ENCODE results near the gene LHFPL4. TPM values are rescaled to one million over a fixed set of nuclear protein-coding genes. Genes with fewer than 3 reads are reported as not detected.

LHFPL4 gene
- total RNA-seq, 2 experiments from 2014 or later, result not detected

DNA sequence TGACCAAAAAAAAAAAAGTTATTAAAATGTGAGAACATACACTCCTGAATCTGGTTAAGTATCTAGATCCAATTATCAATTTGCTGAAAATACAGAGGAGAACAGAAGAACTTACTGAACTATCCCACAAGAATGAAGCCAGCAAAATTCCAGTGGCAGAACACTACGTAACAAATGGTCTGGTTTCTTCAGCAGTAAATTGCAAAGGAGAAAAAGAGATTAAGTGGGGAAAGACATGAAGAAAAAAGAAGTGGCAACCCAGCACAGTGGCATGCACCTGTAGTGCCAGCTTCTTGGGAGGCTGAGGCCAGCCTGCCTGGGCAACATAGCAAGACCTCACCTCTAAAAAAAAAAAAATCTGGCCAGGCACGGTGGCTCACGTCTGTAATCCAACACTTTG, 62.1 kb downstream of the LHFPL4 start:
- ChIA-PET CTCF (no interaction called here), POLR2A (no interaction called here)

DNA sequence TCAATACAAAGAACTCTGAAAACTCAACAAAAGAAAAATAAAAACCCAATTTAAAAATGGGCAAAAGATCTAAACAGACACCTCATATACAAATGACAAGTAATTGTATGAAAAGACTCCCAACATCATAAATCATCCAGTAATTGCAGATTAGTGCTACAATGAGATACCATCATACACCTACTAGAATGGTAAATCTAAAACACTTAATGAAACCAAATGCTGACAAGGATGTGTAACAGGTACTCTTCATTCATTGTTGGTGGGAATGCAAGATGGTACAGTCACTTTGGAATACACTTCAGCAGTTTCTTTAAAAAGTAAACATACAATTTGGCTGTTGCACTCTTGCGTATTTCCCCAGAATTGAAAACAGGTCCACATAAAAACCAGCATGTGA, 68.4 kb downstream of the LHFPL4 start:
- CTCF ChIA-PET, result no interaction called here

DNA sequence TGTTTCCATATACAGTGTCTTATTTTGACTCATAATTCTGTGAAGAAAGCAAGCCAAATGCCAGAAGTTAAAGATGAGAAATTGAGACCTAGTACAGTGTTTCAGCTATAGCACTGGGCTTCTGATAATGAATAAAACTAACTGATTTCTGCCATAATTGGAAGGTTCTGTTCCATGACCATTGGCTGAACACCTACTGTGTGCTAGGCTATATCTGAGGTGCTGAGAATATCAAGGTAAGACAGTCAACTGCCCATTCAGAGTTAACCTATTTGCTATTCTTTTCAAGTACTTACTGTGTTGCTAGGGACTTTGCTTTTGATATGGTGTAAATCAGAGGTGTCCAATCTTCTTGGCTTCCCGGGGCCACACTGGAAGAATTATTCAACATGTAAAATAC, 73.4 kb downstream of the LHFPL4 start:
- POLR2A ChIA-PET, result no interaction called here
- CTCF ChIA-PET, result interaction anchor here (1.3 kb wide), 1 partner anchor 131 kb away, joined by 3 read pairs; no protein-coding TSS in a partner anchor

More for the DNA sequence above, 68.4 kb downstream of the LHFPL4 start:
- POLR2A ChIA-PET, result no interaction called here

DNA sequence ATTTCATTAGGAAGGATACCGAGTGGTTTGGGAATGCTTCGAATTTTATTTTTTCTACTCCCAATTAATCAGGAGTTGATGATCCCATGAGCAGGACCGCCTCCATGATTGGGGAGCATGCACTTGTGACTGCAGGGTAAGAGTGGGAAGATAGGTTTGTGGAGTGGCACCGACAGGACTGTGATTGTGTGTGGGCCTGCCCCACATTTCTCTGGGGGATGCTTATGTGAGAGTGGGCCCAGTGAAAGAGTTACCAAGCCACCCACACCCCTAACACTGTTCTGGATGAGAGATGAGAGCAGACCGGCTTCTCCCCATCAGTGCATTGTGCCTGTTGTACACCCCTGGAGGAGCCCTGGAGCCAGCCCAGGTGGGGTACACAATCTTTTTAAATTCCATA, 76.7 kb downstream of the LHFPL4 start:
- POLR2A ChIA-PET, result interaction anchor here (0.7 kb wide), 1 partner anchor 243 kb away, joined by 7 read pairs; no protein-coding TSS in a partner anchor
- CTCF ChIA-PET, result no interaction called here

DNA sequence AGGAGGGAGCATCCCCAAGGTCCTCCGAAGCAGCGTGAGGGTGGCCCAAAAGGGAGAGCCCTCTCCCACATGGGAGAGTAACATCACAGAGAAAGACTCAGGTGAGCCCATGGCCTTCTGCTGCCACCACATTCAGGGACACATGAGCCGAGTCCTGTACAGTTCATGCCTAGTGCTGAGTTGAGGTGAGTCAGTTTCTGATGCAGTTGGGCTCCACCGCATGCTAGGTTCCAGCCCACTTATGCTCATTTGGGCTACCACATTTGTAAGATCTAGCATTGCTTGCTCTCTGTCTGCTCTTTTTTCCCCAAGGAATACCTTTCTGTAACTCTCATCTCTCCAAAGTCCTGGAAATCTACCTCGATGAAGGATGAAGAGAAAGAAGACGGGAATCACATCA, 79.1 kb downstream of the LHFPL4 start:
- POLR2A ChIA-PET, result no interaction called here
- CTCF ChIA-PET, result no interaction called here

DNA sequence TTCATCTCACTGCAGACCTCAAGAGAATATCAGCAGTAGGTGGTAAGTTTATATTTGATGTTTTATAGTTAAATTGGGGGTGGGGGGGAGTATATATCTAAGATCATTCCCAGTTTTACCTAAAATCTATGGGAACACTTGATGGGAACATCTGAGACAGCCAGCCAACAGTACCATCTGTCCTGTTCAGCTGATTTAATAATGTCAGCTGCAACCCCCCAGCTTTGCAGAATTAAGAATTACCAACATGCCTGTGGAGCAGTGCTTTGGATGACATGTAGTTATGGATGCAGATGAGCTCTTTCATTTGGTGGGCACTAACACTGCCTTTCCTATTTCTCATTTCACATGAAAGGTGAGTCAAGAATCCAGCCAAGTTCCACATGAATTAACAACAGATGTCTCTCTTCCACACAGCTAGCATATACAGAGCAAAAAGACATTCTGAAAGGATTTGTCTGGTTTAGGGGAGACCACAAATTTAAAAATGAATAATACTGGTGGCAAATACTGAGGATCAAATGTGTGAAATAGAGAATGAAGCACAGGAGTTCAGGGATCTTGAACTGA, 80.0 kb downstream of the LHFPL4 start:
- POLR2A ChIA-PET, result no interaction called here
- CTCF ChIA-PET, result no interaction called here

DNA sequence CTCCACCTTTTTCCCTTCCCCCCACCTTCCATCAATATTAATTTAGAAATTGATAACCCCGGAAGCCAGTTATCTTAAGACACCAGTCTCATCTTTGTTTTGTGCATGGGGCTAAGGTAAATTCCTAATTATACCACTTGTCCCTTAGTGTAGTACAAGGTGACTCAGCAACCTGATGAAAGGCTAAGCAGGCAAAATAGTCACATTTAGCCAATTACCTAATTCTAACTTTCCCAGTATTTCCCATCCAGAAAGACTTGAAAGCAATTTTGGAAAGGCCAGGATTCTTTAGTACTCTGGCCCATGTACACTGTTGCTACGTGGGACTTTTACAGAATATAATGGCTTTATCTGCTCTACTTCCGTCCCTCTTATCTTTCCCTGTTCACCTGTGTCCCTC, 83.6 kb downstream of the LHFPL4 start:
- ChIA-PET CTCF (no interaction called here), POLR2A (interaction anchor here (0.6 kb wide), 1 partner anchor 67 kb away, joined by 3 read pairs; no protein-coding TSS in a partner anchor)

DNA sequence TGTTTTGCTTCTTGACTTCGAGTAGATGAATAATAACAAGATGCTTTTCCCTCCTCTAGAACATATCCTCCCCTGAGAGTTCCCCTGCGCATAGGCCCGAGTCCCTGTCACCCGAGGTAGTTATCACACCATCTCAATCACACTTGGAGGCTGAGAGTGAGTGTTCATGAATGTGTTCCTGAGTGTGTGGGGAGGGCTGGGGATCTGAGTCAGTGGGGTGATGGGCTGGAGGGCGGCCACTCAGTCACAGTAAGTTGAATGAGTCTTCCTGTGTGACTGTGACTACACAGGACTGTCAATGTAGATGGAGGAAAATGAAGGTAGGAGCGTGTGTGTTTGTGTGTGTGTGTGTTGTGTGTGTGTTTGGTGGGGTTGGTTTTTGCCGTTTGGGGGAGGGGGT, 85.2 kb downstream of the LHFPL4 start:
- CTCF ChIA-PET, result no interaction called here
- POLR2A ChIA-PET, result no interaction called here

DNA sequence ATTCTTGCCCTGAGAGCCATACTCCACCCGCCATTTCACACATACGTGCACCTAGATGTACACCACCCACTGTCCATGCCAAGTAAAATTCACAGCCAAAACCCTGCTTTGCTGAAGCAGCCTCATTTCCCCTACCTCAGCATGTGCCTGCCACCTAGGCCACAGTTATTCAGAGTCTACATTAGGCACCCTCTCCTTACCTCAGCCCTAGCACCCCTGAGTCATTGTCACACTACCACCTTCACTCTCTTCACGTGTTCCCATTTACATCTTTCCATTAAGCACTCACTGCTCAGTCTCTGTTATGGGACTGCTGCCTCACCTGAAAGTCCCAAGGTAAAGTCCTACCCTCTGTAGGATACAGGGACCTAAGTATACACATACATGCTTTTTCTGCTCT, 86.2 kb downstream of the LHFPL4 start:
- ChIA-PET CTCF (no interaction called here), POLR2A (no interaction called here)

DNA sequence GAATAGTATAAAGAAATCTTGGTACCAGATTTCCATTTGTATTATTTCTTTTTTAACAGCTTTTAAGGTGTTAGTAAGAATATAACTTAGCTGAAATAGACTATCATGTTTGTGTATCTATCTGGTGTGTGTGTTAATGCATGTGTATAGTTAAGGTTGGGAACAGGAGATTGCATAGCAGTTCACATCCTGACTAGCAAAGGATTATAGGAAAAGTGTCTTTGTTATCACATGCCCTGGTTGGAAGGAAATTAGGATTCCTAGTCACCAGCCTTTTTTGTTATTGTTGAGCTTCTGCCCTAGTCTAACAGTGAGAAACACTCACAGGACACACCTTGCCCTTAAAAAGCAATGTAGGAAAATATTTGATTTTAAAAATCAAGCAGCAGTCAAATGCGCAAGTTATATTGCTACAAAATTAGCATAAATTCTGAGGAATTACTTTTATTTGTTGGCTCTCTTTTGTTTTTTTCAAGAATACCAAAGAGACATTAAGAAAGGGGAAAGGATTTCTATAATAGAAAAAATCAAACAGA, 98.0 kb downstream of the LHFPL4 start:
- ChIA-PET POLR2A (no interaction called here), CTCF (no interaction called here)

DNA sequence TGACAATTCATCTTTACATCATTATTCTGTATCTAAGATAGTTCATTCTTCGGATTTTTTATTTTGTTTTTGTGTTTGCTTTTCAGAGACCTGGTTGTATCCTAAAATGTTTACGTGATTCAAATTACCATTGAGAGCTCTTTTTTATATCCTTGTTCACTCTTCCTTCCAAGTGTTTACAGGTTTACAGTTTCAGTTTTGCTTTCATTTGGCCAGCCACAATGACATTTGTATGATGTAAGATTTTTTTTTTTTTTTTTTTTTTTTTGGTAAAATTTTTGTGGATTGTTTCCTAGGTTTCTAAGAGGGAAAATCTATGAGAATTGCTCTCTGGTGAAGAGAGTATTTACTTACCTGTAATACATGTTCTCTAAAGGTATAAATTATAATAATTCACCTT, 101.2 kb downstream of the LHFPL4 start:
- CTCF ChIA-PET, result interaction anchor here (1.1 kb wide), 1 partner anchor 13 kb away, joined by 3 read pairs; no protein-coding TSS in a partner anchor
- POLR2A ChIA-PET, result interaction anchor here (0.7 to 1.8 kb wide), 2 partner anchors 18 to 90 kb away, joined by 5 to 16 read pairs; partner anchors contain the start of gene THUMPD3

DNA sequence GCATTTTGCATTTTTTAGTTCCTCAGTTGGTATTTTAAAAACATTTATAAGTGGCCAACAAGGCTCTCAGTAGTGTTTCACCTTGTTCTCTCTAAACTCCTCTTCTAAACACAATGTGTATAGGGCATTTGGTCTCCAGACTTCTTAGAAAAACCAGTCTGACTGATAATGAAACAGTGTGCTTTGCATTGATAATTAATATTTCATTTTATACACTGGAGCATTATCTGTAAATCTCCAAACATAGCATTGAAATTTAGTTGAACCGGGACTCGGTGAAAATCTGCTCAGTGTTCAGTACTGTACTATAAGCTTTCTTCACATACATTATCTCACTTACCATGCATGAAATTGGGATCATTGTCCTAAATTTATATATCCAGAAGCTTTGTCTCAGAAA, 102.6 kb downstream of the LHFPL4 start:
- ChIA-PET CTCF (no interaction called here), POLR2A (interaction anchor here (1.8 kb wide), 1 partner anchor 88 kb away, joined by 5 read pairs; the partner anchor contains the start of gene THUMPD3)

DNA sequence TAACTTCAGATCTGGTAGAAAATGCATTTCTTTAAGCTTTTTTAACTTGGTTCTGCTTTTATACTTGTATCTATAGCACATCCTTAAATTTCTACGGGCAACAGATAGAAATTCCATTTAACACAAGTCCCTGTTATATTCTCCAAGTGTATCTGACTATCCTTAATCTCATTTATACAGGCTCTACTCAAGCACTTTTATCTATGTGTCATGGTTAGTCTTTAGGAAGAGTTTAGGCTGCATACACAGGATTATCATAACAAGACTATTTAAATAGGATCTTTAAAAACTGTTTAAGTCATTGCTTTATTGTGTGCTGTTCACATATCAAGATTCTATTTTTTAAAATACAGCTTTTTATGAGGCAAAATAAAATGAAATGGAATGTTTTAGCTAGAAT, 103.5 kb downstream of the LHFPL4 start:
- CTCF ChIA-PET, result no interaction called here
- POLR2A ChIA-PET, result no interaction called here

DNA sequence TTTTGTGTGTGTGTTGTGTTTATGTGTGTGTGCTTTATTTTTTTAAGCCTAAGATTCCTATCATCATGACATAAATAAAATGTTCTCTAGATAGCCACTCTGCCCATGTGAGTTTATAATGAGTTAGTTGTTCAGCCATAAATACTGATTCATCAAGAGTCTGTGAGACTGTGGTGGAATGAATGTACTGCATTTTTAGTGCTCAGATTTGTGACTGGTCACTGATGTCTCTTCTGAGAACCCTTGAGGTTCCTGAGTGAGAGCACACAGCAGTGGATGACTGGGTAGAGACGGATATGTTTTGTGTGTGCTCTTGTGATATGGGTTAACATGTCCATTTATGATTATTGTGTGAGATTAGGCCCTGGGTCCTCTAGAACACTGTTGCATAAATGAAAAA, 105.0 kb downstream of the LHFPL4 start:
- CTCF ChIA-PET, result no interaction called here
- POLR2A ChIA-PET, result no interaction called here

Other genes with a start within 250 kb of the LHFPL4 start
- 10 to 100 TPM; 63.0 to 65.5 TPM for gene THUMPD3, start 190.8 kb downstream of the LHFPL4 start, total RNA-seq
- gene SETD5, start 156.2 kb downstream of the LHFPL4 start, total RNA-seq, result 100 to 1,000 TPM in 1 of 2 experiments, 10 to 100 TPM in 1; 98.0 to 101 TPM
- gene MTMR14, start 95.7 kb upstream of the LHFPL4 start, total RNA-seq, result 10 to 100 TPM; 45.5 to 50.6 TPM
- gene CPNE9, start 150.0 kb upstream of the LHFPL4 start, total RNA-seq, result under 1 TPM; 0.10 to 0.40 TPM
- 10 to 100 TPM; 44.4 to 44.8 TPM for gene BRPF1, start 177.9 kb upstream of the LHFPL4 start, total RNA-seq
- gene OGG1, start 196.1 kb upstream of the LHFPL4 start, total RNA-seq, result 10 to 100 TPM; 35.3 to 38.6 TPM
- gene CAMK1, start 216.1 kb upstream of the LHFPL4 start, total RNA-seq, result 10 to 100 TPM; 28.3 to 29.5 TPM
- gene TADA3, start 238.7 kb upstream of the LHFPL4 start, total RNA-seq, result 10 to 100 TPM; 57.4 to 58.9 TPM
- 100 to 1,000 TPM; 299 to 300 TPM for gene ARPC4, start 239.3 kb upstream of the LHFPL4 start, total RNA-seq